ENCODE data around the gene PDE4B. TPM values are rescaled to one million over a fixed set of nuclear protein-coding genes. Genes with fewer than 3 reads are reported as not detected.

Gene PDE4B
- total RNA-seq, 2 experiments from 2014 or later = 2.4 to 3.1 TPM

DNA sequence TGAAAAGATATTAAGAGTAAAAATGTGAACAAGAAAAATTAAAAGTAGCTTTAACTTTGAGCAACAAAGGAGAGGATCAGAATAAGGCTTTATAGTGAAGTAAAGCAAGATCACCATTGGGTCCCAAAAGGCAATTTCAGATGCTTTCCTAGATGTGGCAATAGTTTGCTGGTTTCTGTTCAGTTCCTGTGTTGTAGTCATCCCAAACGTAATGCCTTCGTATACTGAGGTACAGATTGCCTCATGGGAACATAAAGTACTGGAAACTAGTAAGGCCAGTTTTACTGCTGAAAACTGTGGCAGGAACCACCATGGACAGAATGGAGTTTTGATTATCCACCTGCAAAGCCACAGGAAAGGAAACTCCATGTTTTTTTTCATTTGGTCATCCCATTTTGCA lies 457.8 kb downstream of the PDE4B start:
- ChIA-PET POLR2A (interaction anchor here (0.5 to 3.5 kb wide), 9 partner anchors 18 to 196 kb away, joined by 3 to 29 read pairs (median 3); no protein-coding TSS in a partner anchor), CTCF (ENCODE audit: unreplicated experiment) (interaction anchor here (0.5 to 1.2 kb wide), 4 partner anchors 152 to 196 kb away, joined by 3 to 5 read pairs (median 4); no protein-coding TSS in a partner anchor)
- H3K4me1 ChIP-seq (ENCODE audit: insufficient read depth, low read length, poor library complexity, severe bottlenecking) = peaks cover 18% of the 10 kb centered on the region
- no peak overlapping the region; the same call in 1 of the 2 replicates for H2AFZ ChIP-seq (ENCODE audit: low read length)
- no peak overlapping the region for H3K4me3 ChIP-seq (ENCODE audit: low read depth, low read length, poor library complexity, severe bottlenecking)
- no peaks in the 10 kb centered on the region for H4K20me1 ChIP-seq (ENCODE audit: insufficient read depth, low read length)
- H3K4me2 ChIP-seq (ENCODE audit: low read length) = no peak overlapping the region
- H3K27ac ChIP-seq (ENCODE audit: low read depth, low read length, poor library complexity, severe bottlenecking) = no peak overlapping the region
- no TSS peak for BruUV-seq (replicated peaks)
- no peaks in the 10 kb centered on the region for H3K79me2 ChIP-seq (ENCODE audit: insufficient read depth, low read depth, low read length)
- H3K9me2 ChIP-seq (ENCODE audit: insufficient read depth, low read length) = no peaks in the 10 kb centered on the region
- no peaks in the 10 kb centered on the region for H3K36me3 ChIP-seq (ENCODE audit: insufficient read depth, low read length)
- TF ChIP-seq EZH2phosphoT487 (IDR thresholded peaks at IDR 0.05; ENCODE audit: borderline replicate concordance, low read depth, low read length) = no peak
- TF ChIP-seq, protein P1, sequence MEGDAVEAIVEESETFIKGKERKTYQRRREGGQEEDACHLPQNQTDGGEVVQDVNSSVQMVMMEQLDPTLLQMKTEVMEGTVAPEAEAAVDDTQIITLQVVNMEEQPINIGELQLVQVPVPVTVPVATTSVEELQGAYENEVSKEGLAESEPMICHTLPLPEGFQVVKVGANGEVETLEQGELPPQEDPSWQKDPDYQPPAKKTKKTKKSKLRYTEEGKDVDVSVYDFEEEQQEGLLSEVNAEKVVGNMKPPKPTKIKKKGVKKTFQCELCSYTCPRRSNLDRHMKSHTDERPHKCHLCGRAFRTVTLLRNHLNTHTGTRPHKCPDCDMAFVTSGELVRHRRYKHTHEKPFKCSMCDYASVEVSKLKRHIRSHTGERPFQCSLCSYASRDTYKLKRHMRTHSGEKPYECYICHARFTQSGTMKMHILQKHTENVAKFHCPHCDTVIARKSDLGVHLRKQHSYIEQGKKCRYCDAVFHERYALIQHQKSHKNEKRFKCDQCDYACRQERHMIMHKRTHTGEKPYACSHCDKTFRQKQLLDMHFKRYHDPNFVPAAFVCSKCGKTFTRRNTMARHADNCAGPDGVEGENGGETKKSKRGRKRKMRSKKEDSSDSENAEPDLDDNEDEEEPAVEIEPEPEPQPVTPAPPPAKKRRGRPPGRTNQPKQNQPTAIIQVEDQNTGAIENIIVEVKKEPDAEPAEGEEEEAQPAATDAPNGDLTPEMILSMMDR (conservative IDR thresholded peaks at IDR 0.05; ENCODE audit: low read length) = no peak
- intact Hi-C loops (cut with micrococcal nuclease; ENCODE audit: unreplicated experiment) = loop anchor here (5.0 kb wide), 1 partner anchor 477 kb away; no protein-coding TSS in a partner anchor
- DNase-seq (ENCODE audit: low spot score) = no peak
- H3K9me3 ChIP-seq (ENCODE audit: low read length) = no peaks in the 10 kb centered on the region

DNA sequence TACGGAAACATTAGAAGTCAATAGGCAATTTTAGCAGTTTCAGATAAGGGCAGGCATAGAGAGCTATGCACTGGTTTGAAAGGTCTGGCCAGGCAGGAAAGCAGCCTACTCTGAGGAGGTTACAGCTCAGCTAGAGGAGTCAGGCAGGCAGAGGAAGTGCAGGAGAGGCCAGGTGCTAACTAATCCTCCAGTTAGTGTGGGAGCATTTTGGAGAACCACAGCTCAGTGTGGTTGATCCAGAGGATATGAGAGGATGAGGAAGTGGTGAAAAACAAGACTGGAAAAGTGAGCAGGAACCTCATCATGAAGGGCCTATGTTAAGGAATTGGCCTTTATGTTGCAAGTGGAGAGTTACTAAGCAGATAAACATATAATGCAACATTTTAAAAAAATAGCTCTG lies 458.9 kb downstream of the PDE4B start:
- intact Hi-C loops (cut with micrococcal nuclease; ENCODE audit: unreplicated experiment) = loop anchor here (5.0 kb wide), 1 partner anchor 476 kb away; no protein-coding TSS in a partner anchor
- no peak overlapping the region; the same call in 1 of the 2 replicates for H2AFZ ChIP-seq (ENCODE audit: low read length)

More for the DNA sequence above, 458.9 kb downstream of the PDE4B start:
- Histone ChIP-seq H3K36me3 (ENCODE audit: insufficient read depth, low read length) (no peaks in the 10 kb centered on the region), H3K27ac (ENCODE audit: low read depth, low read length, poor library complexity, severe bottlenecking) (no peak overlapping the region), H3K9me2 (ENCODE audit: insufficient read depth, low read length) (no peaks in the 10 kb centered on the region), H3K4me1 (ENCODE audit: insufficient read depth, low read length, poor library complexity, severe bottlenecking) (peaks cover 18% of the 10 kb centered on the region), H3K4me2 (ENCODE audit: low read length) (no peak overlapping the region), H3K79me2 (ENCODE audit: insufficient read depth, low read depth, low read length) (no peaks in the 10 kb centered on the region), H3K4me3 (ENCODE audit: low read depth, low read length, poor library complexity, severe bottlenecking) (no peak overlapping the region), H3K9me3 (ENCODE audit: low read length) (no peaks in the 10 kb centered on the region), H4K20me1 (ENCODE audit: insufficient read depth, low read length) (no peaks in the 10 kb centered on the region)
- TF ChIP-seq, protein P1 (conservative IDR thresholded peaks at IDR 0.05; ENCODE audit: low read length) = no peak
- no peak for TF ChIP-seq EZH2phosphoT487 (IDR thresholded peaks at IDR 0.05; ENCODE audit: borderline replicate concordance, low read depth, low read length)
- peak; percentile 34 for DNase-seq (ENCODE audit: low spot score)
- POLR2A ChIA-PET = interaction anchor here (0.6 to 3.9 kb wide), 9 partner anchors 8 to 198 kb away, joined by 3 to 25 read pairs (median 3); no protein-coding TSS in a partner anchor
- no TSS peak for BruUV-seq (replicated peaks)
- CTCF ChIA-PET (ENCODE audit: unreplicated experiment) = interaction anchor here (0.5 to 4.2 kb wide), 4 partner anchors 8 to 198 kb away, joined by 3 to 28 read pairs (median 4); no protein-coding TSS in a partner anchor
